Astrocyte of the cerebellum (primary cell): ENCODE data around the gene SH2D4B.

ENCODE experiments used
- DNase-seq: peaks from one replicate; pipeline ENCODE4 v3.0.0-alpha.2; 2011; ENCODE audit warnings: low read depth
- H3K4me3 ChIP-seq: 2 replicates; pipeline ENCODE4 v1.5.1; 2011; ENCODE audit warnings: mild to moderate bottlenecking, low read depth, low read length, moderate library complexity
- CTCF ChIP-seq: IDR thresholded peaks from 2 replicates; pipeline ENCODE4 v1.5.1; 2012; ENCODE audit warnings: low read length, low read depth, moderate library complexity, mild to moderate bottlenecking; ENCODE audit errors: missing control alignments
- in situ Hi-C: cut with HindIII; loops from 2 replicates; pipeline ENCODE4 v1.10.0; 2017; ENCODE audit warnings: low sequenced_read_pairs

The SH2D4B gene

GRCh38 chr10:80524190-80524909 lies 13.4 kb upstream of the SH2D4B start:
- in situ Hi-C loops: no loop called here
- H3K4me3 ChIP-seq: no peak overlapping the region
- DNase-seq: no peak
- TF ChIP-seq CTCF: no peak

GRCh38 chr10:80526218-80526617 lies 11.5 kb upstream of the SH2D4B start:
- H3K4me3 ChIP-seq: no peak overlapping the region
- no peak for TF ChIP-seq CTCF
- DNase-seq: no peak
- in situ Hi-C loops: no loop called here

DNA sequence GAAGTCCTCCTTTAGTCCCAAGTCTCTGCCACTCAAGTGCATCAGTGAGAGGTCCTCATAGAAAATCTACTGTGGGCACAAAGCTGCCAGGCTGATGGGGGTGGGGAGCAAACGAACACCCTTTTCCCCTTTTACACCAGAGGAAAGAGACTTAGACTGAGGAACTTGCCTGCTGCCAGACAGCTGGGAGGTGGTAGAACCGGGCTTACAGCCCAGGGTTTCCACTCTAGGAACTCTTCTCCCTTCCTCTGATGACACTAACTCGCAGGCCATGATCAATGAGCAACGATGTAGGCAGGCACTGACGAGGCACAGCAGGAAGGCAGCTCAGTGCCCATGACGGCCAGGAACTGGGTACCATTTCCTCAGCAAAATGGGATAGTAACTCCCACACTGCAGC lies 11.0 kb upstream of the SH2D4B start:
- H3K4me3 ChIP-seq: no peak overlapping the region
- DNase-seq: no peak
- no peak for TF ChIP-seq CTCF
- in situ Hi-C loops: no loop called here

DNA sequence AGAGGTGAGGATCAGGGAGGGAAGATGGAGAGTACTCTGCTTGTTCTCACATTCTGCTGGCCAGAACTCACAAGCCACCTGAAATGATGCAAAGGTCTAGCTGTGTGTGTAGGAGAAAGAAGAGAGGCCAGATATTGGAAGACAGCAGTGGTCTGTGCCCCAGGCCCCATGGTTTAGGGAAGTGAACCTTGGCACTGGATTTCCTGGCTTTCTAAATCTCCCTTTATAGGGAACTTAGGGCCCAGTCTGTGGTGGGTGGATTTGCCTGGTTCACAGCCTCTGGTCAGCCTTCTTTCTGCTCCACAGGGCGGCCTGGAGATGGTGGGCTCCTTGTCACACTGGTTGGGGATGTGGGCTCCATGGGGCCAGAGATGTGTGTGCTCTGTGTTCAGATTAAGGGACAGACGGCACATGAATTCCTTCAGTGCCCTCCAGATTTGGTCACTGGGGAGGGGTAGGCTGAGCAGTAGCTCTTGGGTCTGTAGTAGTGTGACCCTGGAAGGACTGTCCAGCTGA lies 9.5 kb upstream of the SH2D4B start:
- TF ChIP-seq CTCF: no peak
- in situ Hi-C loops: no loop called here
- no peak overlapping the region for H3K4me3 ChIP-seq
- no peak for DNase-seq

DNA sequence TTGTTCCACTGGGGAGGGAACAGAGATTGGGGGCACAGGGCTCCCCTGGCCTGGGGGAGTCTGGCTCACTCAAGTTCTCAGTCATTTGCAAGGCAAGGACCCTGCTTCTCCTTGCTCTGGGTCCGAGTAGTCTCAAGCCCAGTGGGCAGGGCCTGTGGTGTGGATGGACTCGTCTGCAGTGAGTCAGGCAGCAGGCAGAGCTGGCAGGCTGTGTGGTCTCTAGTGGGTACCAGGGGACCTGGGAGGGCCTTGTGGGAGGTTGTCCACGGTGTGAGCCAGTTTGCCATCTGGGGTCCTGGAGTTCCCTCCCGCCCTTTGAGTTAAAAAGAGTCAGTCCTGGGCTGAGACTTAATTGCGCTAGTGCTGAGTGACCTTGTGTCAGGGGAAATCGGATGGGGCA lies 8.8 kb upstream of the SH2D4B start:
- H3K4me3 ChIP-seq: no peak overlapping the region
- TF ChIP-seq CTCF: no peak
- in situ Hi-C loops: no loop called here
- no peak for DNase-seq

- DNase-seq: no peak
- in situ Hi-C loops: no loop called here
- H3K4me3 ChIP-seq: no peak overlapping the region
- TF ChIP-seq CTCF: no peak
These were observed 8.1 kb upstream of the SH2D4B start for GRCh38 chr10:80529604-80530003.

GRCh38 chr10:80530251-80530650 lies 7.5 kb upstream of the SH2D4B start:
- TF ChIP-seq CTCF: no peak
- no peak for DNase-seq
- in situ Hi-C loops: no loop called here
- no peak overlapping the region for H3K4me3 ChIP-seq
